Stimulated activated CD4-positive, alpha-beta T cell treated with anti-CD3 and anti-CD28 coated beads, Interleukin-12 subunit alpha, Interleukin-12 subunit beta, amount 100 ng/mL, for 24 hours (primary cell): ENCODE measurements around the gene E2F4.
A peak's percentile ranks its signal among the peaks of the same experiment; 100 is the strongest.

Experiments used
- DNase-seq, 2 experiments: peaks; one replicate each; pipeline ENCODE4 v3.0.0-alpha.2; 2020; ENCODE audit warnings: low read depth in 2 of 2

E2F4 gene

DNA sequence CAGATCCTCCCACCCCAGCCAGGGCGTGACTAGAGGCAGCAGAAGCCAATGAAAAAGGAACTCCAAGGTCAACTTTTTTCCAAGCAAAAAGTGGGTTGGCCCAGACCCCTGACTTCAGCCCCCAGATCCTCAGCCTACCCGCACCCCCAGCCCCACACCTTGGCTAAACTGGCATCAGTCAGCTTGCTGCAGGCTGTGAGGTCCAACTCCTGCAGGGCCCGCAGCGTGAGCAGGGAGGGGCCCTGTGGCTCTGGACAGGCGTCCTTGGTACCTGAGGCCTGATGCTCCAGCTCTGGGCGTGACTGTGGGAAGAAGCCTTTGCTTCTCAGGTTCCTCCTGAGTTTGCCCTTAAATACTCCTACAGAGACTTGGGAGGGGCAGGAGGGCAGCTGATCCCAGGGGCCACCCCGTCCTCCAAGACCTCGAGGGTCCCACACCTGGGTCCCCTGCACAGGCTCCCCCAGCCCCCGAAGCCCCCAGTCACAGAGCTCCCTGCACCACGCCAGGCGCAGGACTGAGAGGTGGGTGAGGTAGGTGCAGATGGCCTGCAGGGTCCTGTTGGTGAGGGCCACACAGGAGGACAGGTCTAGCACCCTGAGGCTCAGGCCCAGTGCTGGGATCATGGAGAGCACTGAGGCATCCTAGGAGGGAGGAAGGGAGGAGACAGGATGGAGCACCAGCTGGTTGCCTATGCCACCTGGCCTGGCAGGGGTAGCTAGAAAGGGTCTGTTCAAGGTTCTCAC is 16.4 kb downstream of the E2F4 start:
- DNase-seq: no peak

DNA sequence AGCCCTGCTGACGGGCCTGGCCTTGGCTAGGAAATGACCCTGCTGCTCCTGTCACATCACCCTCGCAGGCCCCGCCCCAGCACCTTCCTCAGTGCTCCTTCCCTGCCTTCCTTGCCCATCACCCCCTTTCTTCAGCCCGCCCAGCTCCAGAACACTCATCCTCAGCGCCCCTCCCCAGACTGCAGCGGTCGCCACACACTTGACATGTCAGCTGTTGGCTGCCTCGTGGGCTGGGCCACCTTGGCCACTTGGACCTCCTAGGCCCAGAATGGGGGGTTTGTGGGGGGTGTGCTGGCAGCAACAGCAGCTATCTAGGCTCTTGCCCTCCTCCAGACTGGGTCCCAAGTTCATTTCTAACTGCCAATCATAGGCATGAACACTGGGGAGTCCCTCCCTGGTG is 17.6 kb downstream of the E2F4 start:
- DNase-seq: no peak

DNA sequence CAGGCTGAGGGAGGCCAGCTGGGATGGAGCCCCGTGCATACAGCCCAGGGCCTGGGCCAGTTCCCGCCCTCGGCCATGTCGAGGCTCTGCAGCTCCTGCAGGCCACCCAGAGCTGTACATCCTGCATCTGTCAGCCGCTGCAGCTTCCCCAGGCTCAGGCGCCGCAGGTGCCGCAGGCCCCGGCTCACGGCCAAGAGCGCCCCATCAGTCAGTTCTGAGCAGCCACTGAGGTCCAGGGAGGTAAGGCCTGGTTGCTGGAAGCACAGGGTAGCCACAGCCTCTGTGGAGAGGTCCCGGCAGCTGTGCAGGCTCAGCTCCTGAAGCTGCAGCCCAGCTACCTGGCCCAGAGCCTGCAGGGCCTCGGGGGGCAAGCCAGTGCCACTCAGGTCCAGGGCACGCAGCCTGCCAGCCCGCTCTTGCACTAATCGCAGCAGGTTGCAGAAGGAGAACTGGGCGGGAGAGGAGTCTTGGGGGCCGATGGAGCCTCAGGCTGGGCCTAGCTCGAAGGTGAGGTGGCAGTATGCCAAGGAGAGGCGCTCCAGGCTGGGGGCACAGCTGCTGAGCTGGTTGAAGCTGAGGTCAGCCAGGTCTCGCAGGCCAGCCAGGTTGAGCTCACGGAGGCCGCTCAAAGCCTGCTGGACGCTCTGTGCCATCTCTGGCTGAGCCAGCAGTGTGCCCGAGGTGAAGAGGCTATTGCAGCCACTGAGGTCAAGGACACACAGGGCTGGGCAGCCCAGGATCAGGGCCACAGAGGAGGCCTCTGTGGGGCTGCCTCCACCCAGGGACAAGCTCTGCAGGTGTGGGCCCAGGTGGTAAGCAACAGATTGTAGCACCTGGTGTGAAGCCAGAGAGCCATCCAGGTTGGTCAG is 18.3 kb downstream of the E2F4 start:
- DNase-seq: no peak

DNA sequence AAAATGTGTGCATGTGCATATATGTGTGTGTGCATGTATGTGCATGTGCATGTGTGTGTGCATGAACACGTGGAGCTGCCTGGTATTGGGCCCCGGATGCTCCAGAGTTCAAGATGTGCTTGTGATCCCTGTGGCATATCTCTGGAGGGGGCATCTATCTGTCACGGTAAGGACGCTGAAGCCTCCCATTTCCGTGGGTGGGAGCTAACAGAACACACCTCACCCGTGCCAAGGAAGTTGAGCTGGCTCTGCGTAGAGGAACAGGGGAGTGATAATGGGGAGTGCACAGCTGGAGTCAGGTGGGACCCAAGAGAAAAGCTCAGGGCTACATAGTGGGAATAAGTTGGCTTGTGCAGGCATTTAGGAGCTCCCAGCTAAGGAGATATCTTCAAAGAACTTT is 19.7 kb downstream of the E2F4 start:
- DNase-seq: no peak

DNA sequence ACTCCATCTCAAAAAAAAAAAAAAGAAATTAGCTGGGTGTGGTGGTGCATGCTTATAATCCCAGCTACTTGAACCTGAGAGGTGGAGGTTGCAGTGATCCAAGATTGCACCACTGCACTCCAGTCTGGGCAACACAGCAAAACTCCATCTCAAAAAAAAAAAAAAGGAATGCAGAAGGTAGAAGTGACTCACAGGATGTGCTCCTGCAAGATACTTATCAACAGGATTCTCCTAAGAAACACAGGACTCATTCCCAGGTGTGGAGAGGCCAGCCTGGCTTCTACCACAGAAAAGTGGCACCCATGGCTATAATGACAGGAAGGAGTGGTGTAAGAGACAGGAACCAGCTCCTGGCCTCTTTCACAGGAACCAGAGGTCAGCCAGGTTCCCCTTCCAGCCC is 20.8 kb downstream of the E2F4 start:
- no peak for DNase-seq

DNA sequence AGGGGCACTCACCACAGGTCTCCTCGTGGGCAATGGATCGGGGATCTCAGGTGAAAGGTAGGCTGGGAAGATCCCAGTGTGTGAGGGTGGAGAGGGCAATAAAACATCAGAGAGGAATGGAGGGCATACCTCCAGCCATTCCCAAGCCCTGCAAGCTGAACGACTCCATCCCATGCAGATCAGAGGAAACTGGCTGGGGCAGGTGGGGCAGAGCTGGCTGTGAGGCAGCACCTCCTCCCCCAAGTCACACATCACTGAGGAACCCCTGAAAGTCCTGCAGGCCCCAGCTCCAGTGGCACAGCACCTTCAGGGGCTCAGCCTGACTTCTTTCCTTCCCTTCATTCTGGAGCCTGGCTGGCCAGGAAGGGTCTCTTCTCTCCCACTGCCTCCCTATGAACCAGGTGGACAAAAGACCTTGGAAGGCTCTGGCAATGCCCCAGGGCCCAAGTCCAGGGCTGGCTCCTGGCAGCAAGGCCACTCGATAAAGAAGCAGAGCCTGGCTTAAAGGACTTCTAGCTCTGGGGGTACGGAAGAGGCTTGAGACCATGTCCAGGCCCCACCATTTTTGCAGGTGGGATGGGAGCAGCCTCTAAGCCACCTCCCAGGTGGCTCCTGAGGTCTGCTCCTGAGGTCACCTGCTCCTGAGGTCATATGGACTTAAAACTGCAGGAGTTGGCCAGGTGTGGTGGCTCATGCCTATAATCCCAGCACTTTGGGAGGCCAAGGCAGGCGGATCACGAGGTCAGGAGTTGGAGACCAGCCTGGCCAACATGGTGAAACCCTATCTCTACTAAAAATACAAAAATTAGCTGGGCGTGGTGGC is 21.5 kb downstream of the E2F4 start:
- DNase-seq: no peak

DNA sequence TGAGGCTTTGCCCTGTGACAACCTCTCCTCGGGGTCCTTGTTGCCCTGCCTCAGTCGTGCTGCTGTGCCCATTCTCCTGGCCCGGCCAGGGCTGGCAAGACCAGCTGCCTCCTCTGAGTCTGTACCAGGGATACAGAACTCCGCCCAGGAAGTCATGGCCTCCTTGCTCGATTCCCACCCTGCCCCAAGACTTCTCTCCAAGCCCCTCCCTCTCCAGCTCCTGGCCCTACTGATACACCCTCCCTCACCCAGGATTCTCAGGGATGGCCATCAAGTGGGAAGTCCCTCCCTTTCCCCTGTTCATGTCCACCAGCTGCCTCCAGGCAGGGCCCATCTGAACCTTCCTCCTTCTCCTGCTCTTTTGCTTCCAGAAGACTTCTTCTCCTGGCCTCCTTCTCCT is 23.8 kb downstream of the E2F4 start:
- no peak for DNase-seq

DNA sequence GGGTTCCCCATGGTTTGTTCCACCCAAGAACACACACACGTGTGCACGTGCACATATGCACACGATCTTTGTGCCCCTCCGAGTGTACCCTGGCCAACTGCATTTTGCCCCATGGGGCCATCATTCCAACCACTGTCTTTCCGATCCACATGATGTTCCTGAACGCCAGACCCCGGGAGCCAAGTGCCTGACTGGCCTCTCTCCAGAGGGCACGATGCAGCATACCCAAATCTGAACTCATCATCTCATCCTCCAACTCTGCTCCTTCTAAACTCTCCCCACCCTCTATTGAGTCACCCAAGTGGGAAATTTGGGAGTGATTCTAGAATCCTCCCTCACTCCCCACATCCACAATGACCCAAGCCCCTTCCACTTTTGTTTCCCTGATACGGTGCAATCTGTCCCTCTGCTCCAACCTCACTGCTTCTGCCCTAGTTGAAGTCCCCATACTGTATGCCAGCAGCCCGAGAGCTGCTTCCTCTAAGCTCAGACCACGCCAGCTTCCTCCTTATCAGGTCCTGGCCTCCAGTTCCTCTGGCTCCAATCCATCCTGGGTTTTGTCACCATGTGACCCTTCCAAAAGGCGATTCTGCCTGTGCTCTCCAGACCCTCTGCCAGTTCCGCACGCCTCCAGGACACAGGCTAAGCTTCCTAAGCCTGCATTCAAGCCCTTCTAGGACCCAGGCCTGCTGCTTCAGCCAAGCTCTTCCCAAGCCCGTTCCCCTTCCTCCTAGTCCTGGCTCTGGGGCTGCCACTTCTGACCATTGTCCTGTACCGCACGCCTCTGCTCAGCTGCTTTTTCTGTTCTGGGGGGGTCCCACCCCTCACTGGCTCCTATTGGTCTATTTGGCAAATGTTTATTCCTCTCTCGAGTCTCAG is 24.9 kb downstream of the E2F4 start:
- no peak for DNase-seq

DNA sequence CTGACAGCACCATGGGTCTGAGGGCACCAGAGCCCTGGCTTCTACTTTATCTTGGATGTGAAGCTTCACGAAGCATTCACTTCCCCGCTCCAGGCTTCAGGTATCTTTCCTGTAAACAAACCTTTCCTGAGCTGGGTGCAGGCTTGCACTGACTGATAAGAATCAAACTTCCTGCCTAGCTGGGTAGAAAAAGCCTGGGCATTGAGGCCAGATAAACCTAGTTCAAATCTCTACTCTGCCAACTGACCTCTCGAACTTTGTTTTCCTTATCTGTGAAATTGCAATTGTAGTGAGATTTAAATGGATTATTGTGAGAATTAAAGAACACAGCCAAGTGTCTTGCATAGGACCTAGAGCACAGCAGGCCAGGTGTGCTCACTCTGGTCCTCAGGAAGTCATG is 32.0 kb downstream of the E2F4 start:
- DNase-seq: no peak

DNA sequence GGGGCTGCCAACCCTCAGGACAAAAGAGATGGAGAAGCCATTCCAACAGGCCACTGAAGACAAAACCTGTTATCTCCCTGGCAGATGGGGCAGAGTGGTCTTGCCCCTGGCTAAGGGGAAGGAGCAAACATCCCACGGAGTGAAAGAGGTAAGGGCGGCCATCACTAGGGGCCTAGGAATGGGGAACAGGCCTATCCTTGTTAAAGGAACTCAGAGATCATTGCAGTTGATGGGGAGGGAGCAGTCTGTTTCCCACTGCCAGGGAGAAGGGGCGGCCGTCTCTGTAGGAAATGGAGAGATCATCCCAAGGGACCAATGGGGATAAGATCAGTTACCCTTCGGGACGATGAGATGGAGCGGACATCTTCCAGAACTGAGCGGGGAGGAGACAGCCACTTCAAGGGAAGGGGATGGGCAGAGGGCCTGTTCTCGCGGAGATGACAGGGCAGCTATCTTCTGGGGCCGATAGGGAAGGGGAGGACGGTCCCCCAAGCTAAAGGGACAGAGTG is 34.4 kb downstream of the E2F4 start:
- no peak for DNase-seq

DNA sequence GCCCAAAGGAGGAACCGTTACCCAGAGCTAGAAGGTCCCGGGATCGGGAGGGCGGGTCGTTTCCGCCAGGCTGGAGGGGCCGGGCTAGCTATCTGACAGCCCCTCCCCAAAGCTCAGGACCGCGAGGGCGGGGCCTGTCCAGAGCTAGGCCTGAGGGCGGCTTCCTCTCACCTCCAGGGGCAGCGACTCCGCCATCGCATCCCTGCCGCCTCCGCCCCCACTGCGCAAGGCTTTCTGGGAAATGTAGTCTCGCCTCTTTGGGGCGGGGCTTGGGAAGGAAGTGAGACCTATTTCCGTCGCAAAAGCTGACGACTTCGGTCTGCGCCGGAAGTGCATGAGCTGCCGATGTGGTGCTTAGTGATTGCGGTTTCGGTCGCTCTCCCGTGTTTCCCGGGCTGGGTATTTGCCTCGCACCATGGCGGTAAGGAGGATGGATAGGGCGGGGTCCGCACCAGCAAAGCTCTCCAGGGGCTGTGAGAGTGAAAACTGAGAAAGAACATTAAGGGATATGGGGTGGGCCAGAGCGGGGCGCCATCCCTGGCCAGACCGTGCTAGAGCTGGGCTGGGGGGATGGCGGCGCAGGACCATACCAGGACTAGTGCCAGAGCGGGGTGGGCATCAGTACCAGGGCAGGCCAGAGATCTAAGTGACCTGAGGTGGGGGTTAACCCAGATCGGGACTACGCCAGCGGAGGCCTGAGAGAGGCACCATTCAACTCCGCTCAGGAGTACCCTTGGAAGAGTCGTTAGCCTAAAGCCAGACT is 35.0 kb downstream of the E2F4 start, which contains the start of gene TMEM208:
Gene TMEM208, plus strand, starts transcription at position 327 of the 763 bp plus-strand sequence. Its CDS starts 89 bp downstream, at position 416.
- DNase-seq: peak; percentile 98 to 99

DNA sequence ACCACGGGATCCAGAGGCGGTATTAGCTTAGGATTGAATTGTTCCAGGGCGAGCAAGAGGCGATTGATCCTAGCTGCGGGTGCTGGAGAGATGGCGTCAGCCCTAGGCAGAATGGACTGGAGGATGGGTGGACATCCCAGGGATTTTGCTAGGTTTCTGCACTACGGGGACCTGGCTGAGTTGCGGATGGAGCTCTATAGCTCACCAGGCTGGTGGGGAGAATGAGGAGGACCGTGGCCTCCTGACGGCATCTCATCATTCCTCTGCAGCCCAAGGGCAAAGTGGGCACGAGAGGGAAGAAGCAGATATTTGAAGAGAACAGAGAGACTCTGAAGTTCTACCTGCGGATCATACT is 35.6 kb downstream of the E2F4 start:
- no peak for DNase-seq

DNA sequence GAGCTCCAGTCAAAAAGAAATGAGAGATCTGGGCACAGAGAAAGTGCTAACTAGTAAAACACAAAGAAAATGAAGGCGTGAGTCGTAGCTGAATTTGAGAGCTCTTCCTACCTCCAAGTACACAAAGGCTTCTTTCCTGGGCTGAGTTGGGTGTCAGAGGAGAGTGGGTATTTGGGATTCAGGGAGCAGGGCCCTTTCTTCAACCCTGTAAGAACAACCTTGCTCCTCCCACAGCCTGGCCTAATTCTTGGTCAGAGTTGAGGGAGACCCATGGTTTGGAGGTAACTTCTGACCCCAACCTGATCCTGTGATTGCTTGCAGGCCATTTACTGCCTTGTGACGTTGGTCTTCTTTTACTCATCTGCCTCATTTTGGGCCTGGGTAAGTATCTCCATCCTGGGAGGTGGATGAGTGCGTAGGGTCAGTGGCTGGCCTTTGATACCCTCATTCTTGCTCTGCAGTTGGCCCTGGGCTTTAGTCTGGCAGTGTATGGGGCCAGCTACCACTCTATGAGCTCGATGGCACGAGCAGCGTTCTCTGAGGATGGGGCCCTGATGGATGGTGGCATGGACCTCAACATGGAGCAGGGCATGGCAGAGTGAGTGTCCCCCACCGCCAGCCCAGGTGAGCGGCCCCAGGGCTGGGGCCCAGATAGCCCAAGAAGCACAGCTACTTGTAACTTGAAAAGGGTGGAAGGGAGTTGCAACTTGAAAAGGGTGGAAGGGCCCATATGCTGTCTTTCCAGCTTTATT is 36.3 kb downstream of the E2F4 start:
- DNase-seq: no peak

DNA sequence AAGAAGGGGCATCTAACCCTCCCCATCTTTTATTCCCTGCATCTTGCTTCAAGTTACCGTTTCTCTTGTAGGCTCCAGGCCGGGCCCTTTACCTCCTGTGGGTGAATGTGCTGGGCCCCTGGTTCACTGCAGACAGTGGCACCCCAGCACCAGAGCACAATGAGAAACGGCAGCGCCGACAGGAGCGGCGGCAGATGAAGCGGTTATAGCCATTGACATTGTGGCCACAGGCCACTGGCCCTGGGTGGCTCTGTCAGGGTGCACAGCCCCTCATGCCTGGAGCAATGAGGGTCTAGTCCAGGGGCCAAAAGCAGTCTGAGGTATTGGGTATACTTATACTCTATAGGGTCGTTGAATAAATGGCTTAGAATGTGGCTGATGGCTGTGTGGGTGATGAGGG is 37.0 kb downstream of the E2F4 start:
- DNase-seq: no peak

DNA sequence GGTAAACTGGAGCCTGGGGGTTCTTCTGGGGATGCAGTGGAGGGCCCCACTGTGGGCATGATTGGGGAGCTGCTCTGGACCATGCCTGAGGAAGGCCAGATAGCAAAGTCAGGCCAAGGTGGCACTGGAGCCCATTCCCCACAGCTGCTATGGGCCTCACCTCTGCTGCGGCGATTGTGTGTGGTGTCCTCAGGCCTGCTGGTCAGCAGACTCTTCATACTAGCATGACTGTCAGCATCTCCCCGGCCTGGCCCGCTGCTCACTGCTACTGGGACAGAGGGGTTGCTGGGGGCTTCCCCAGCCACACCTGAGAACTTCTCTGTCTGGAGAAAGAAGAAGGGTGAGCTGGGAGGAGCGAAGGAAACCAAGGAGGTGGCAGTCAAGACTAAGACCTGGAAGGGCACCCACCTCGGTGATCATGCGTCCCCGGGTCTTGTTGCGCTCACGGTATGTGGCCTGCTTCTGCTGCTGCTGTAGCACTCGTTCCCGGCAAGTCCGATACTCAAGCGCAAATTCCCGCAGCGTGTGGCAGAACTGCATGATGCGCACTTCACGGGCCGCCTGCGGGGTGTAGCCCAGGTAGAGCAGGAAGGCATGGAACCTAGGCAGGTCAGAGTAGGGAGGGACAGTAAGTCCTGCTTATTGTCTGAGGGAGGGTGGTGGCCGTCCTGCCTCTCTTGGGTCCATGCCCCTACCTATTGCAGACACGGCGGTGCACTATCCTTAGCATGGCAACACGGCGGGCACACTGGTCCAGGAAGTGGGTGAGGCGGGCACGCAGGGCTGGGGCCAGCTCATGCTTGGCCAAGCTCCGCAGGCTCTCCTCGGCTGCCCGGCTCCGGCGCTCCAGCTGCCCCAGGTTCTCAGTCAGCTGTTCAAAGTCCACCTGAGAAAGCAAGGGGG is 38.2 kb downstream of the E2F4 start:
- DNase-seq: no peak

DNA sequence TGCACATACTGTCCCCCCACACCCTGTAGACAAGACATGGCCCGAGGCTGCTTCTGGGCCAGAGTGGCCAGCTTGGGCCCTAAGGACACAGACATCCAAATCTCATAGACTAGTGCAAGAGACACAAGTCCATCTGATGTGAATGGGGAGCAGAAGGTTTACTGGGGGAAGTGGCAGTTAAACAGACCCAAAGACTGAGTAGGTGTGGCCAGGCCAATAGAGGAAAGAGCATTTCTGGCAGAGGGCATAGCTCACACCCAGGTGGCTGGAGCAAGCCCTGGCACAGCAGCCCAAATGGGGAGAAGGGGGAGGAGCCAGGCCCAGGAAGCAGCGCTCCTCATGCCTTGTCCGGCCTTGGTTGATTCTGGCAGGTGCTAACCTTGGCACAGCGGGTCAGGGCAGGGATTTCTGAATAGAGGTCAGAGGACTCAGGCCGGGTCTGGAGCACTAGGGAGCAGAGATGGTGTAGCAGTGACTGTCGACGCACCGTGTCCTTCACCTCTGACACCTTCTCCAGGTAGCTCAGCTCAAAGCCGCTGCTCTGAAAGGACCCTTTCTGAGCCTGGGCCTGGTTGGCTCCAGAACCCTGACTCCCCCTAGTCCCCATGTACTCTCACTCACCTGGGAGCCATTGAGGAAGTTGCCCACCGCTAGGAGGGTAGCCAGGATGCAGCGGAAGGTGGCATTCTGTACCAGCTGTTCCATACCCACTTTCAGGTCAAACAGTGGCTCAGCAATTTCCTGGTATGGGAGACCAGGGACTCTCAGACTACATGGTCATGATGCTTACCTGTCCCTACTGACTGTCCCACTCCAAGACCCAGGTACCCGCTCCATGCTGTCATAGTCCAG is 39.1 kb downstream of the E2F4 start:
- DNase-seq: no peak

DNA sequence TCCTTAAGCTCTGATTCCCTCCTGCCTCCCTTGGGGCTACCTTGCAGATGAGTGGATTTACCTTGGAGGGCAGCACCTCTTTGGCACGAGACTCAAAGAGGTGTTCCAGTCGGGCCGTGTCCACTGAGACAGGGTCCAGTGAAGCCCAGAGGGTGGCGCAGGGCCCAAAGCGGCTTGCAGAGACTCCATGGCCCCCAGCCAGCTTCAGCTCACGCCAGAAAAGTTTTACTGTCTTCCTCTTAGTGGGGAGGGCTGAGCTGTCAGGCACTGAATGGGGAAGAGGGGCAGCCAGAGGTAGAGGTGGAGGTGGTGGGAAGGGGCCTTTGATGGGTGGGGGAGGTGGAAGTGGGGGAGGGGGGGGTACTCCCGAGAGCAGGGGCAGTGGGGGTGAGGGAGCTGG is 41.6 kb downstream of the E2F4 start:
- DNase-seq: no peak

DNA sequence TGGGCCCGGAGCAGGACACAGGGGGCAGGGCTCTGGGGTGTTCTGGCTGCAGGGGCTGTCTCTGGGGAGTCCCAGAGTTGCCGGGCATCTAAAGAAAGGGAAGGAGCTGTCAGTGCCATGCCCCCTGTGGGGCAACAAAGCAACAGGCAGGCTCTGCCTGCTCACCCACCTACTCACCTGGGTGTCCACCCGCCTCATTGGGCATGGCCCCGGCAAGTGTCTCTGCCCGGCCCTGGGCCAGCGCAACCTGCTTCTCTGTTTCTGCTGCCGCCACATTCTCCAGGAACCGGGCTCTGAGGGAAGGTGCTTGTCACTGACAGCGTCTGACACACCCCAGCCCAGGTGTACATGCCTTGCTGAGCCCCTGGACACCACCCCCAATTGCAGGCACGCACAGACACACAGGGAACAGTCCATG is 42.2 kb downstream of the E2F4 start:
- DNase-seq: no peak
